ENCODE measurements around the gene RPS25. TPM values are rescaled to one million over a fixed set of nuclear protein-coding genes. Genes with fewer than 3 reads are reported as not detected.
A peak's percentile ranks its signal among the peaks of the same experiment; 100 is the strongest.
"Not testable (repeated sequence)": the region's sequence is repeated elsewhere in the genome, so short reads cannot be mapped to it uniquely, and the experiment has no call there.

The RPS25 gene
- total and polyA plus RNA-seq, 4 donors, result 483 to 2,643 (median 958) TPM

DNA sequence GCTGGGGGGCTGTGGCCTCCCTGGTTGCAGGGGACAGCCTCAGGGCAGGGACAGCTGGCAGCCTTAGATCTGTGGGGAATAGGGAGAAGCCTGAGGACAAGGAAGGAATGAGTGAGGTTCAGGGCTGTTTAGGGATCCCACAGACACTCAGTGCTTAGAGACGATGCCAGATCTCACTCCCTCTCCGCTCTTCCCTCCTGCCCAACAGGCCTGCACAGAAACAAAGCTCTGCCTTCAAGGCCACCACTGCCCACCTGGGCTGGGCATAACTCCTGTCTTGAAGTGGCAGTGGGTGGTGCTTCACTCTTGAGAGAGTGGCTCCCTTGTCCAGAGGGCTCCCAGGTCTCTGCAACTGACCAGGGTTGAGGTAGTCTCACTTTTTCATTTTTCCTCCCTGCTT, 33.3 kb downstream of the RPS25 start:
- ATAC-seq (ENCODE audit: insufficient read depth, low FRiP score) (no peak), DNase-seq (no peak)
- H3K4me1 ChIP-seq (ENCODE audit: control insufficient read depth in 5 of 5, insufficient read depth in 5 of 5, low read length in 5 of 5), result peaks cover 0 to 9% (median 0%) of the 10 kb centered on the region in 5 donors
- no peaks in the 10 kb centered on the region for H3K9me3 ChIP-seq (ENCODE audit: control insufficient read depth in 4 of 4, insufficient read depth in 3 of 4, low read length in 3 of 4)
- no peaks in the 10 kb centered on the region for H3K27me3 ChIP-seq (ENCODE audit: control insufficient read depth in 3 of 3, insufficient read depth in 3 of 3, low read length in 2 of 3)
- TF ChIP-seq, protein P1, sequence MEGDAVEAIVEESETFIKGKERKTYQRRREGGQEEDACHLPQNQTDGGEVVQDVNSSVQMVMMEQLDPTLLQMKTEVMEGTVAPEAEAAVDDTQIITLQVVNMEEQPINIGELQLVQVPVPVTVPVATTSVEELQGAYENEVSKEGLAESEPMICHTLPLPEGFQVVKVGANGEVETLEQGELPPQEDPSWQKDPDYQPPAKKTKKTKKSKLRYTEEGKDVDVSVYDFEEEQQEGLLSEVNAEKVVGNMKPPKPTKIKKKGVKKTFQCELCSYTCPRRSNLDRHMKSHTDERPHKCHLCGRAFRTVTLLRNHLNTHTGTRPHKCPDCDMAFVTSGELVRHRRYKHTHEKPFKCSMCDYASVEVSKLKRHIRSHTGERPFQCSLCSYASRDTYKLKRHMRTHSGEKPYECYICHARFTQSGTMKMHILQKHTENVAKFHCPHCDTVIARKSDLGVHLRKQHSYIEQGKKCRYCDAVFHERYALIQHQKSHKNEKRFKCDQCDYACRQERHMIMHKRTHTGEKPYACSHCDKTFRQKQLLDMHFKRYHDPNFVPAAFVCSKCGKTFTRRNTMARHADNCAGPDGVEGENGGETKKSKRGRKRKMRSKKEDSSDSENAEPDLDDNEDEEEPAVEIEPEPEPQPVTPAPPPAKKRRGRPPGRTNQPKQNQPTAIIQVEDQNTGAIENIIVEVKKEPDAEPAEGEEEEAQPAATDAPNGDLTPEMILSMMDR (IDR thresholded peaks at IDR 0.05; ENCODE audit: control extremely low read depth, extremely low read depth), result no peak
- no peak overlapping the region for H3K9ac ChIP-seq (ENCODE audit: insufficient read depth in 1 of 2, low read length in 2 of 2)
- no peaks in the 10 kb centered on the region for H3K36me3 ChIP-seq (ENCODE audit: control insufficient read depth in 4 of 4, insufficient read depth in 4 of 4, low read length in 4 of 4)
- H3K4me3 ChIP-seq, result no peak overlapping the region
- 74 to 80% methylated on average over 2 of the region's 2 CpGs for WGBS, 2 donors
- peak overlapping the region in 1 of 2 donors; percentile 3 for H3K27ac ChIP-seq (ENCODE audit: low read depth in 1 of 2, low read length in 1 of 2)

DNA sequence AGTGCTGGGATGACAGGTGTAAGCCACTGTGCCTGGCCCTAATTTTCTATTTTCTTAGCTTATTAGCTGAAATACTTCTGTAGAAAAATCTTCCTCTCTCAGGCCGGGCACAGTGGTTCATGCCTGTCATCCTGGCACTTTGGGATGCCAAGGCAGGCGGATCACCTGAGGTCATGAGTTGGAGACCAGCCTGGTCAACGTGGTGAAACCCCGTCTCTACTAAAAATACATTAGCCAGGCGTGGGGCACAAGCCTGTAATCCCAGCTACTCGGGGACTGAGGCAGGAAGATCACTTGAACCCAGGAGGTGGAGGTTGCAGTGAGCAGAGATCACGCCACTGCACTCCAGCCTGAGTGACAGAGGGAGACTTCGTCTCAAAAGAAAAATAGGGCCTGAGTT, 33.8 kb downstream of the RPS25 start:
- Histone ChIP-seq H3K27ac (ENCODE audit: low read depth in 1 of 2, low read length in 1 of 2) (peak overlapping the region in 1 of 2 donors; percentile 3), H3K4me1 (ENCODE audit: control insufficient read depth in 5 of 5, insufficient read depth in 5 of 5, low read length in 5 of 5) (peaks cover 0 to 13% (median 0%) of the 10 kb centered on the region in 5 donors)
- not testable (repeated sequence) for H3K9me3 ChIP-seq (ENCODE audit: control insufficient read depth in 4 of 4, insufficient read depth in 3 of 4, low read length in 3 of 4); H3K36me3 ChIP-seq (ENCODE audit: control insufficient read depth in 4 of 4, insufficient read depth in 4 of 4, low read length in 4 of 4); H3K27me3 ChIP-seq (ENCODE audit: control insufficient read depth in 3 of 3, insufficient read depth in 3 of 3, low read length in 2 of 3); H3K9ac ChIP-seq (ENCODE audit: insufficient read depth in 1 of 2, low read length in 2 of 2); H3K4me3 ChIP-seq; ATAC-seq (ENCODE audit: insufficient read depth, low FRiP score); DNase-seq
- WGBS, 2 donors, result 67 to 74% methylated on average over 8 of the region's 8 CpGs

DNA sequence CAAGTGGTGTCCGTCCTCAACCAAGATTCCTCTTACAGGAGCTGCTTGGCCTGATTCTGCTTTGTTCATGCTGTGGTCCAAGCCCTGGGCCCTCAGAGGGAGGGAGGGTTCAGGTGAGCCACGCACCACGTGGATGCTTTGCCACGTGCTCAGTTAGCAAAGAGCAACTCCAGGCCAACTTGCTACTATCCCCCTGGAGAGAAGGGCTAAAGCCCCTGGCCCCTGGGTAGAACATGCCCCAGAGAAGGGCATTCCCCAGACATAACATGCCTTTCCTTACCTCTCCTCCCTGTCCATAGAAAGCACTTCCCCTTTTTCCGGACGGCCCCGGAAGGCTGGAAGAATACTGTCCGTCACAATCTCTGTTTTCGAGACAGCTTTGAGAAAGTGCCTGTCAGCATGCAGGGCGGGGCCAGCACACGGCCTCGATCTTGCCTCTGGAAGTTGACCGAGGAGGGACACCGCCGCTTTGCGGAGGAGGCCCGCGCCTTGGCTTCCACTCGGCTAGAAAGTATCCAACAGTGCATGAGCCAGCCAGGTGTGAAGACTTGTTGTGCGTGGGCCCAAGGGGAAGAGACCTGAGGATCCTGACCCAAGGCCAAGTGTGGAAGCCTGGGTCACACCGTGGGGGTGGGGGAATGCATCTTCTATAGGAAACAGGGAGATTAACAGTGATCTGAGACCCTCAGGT, 37.8 kb downstream of the RPS25 start:
- no peak overlapping the region for H3K27ac ChIP-seq (ENCODE audit: low read depth in 1 of 2, low read length in 1 of 2)
- H3K9me3 ChIP-seq (ENCODE audit: control insufficient read depth in 4 of 4, insufficient read depth in 3 of 4, low read length in 3 of 4), result no peaks in the 10 kb centered on the region
- peak; percentile 29 to 47 (median 36) for DNase-seq
- H3K4me1 ChIP-seq (ENCODE audit: control insufficient read depth in 5 of 5, insufficient read depth in 5 of 5, low read length in 5 of 5), result peaks cover 0 to 13% (median 0%) of the 10 kb centered on the region in 5 donors
- no peaks in the 10 kb centered on the region for H3K36me3 ChIP-seq (ENCODE audit: control insufficient read depth in 4 of 4, insufficient read depth in 4 of 4, low read length in 4 of 4)
- H3K27me3 ChIP-seq (ENCODE audit: control insufficient read depth in 3 of 3, insufficient read depth in 3 of 3, low read length in 2 of 3), result no peaks in the 10 kb centered on the region
- H3K9ac ChIP-seq (ENCODE audit: insufficient read depth in 1 of 2, low read length in 2 of 2), result peak overlapping the region in 1 of 2 donors; percentile 37
- peak; percentile 54 for ATAC-seq (ENCODE audit: insufficient read depth, low FRiP score)
- H3K4me3 ChIP-seq, result no peak overlapping the region
- TF ChIP-seq, protein P1 (IDR thresholded peaks at IDR 0.05; ENCODE audit: control extremely low read depth, extremely low read depth), result no peak
- WGBS, 2 donors, result 21 to 29% methylated on average over 21 of the region's 21 CpGs

DNA sequence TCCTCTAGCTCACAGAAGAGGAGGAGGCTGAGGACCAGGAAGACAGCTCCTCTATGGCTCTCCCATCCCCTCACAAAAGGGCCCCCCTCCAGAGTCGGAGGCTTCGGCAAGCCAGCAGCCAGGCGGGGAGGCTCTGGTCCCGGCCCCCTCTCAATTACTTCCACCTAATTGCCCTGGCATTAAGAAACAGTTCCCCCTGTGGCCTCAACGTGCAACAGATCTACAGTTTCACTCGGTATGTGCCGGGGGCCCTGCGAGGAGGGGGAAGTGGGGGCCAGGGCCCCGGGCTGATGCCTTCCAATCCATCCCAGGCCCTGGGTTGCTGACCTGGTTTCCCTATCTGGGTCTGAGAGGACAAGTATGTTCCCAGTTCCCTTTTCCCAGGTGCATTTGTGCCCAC, 38.7 kb downstream of the RPS25 start:
- no peaks in the 10 kb centered on the region for H3K36me3 ChIP-seq (ENCODE audit: control insufficient read depth in 4 of 4, insufficient read depth in 4 of 4, low read length in 4 of 4)
- H3K27ac ChIP-seq (ENCODE audit: low read depth in 1 of 2, low read length in 1 of 2), result no peak overlapping the region
- WGBS, 2 donors, result 24 to 56% methylated on average over 9 of the region's 9 CpGs
- H3K9me3 ChIP-seq (ENCODE audit: control insufficient read depth in 4 of 4, insufficient read depth in 3 of 4, low read length in 3 of 4), result no peaks in the 10 kb centered on the region
- TF ChIP-seq, protein P1 (IDR thresholded peaks at IDR 0.05; ENCODE audit: control extremely low read depth, extremely low read depth), result no peak
- no peaks in the 10 kb centered on the region for H3K27me3 ChIP-seq (ENCODE audit: control insufficient read depth in 3 of 3, insufficient read depth in 3 of 3, low read length in 2 of 3)
- no peak overlapping the region for H3K9ac ChIP-seq (ENCODE audit: insufficient read depth in 1 of 2, low read length in 2 of 2)
- H3K4me1 ChIP-seq (ENCODE audit: control insufficient read depth in 5 of 5, insufficient read depth in 5 of 5, low read length in 5 of 5), result peaks cover 0 to 13% (median 0%) of the 10 kb centered on the region in 5 donors
- no peak for DNase-seq
- ATAC-seq (ENCODE audit: insufficient read depth, low FRiP score), result no peak
- H3K4me3 ChIP-seq, result no peak overlapping the region
